NCI-H1930 (cell line): Measurements from ENCODE around the gene PHOSPHO2.
A peak's percentile ranks its signal among the peaks of the same experiment; 100 is the strongest.

ENCODE experiments used
- DNase-seq, 2 experiments: peaks; one replicate each; lab custom pipeline; 2025; lab: John Stamatoyannopoulos, UW

Gene PHOSPHO2

GRCh38 chr2:169716938-169717690 is 22.8 kb downstream of the PHOSPHO2 start:
- DNase-seq: no peak

GRCh38 chr2:169717691-169718063 is 23.4 kb downstream of the PHOSPHO2 start:
- no peak for DNase-seq

- no peak for DNase-seq
Observed at GRCh38 chr2:169718930-169719504, 24.7 kb downstream of the PHOSPHO2 start.

GRCh38 chr2:169721016-169721415 is 26.7 kb downstream of the PHOSPHO2 start:
- no peak for DNase-seq

GRCh38 chr2:169727065-169727464 is 32.8 kb downstream of the PHOSPHO2 start:
- no peak for DNase-seq

- DNase-seq: no peak
Observed at GRCh38 chr2:169729274-169729605, 35.0 kb downstream of the PHOSPHO2 start.

- DNase-seq: no peak
Observed at GRCh38 chr2:169732075-169732474, 37.8 kb downstream of the PHOSPHO2 start.

GRCh38 chr2:169732583-169733358 is 38.5 kb downstream of the PHOSPHO2 start:
- no peak for DNase-seq

- peak in 1 of 2 experiments; percentile 8 for DNase-seq
Observed at GRCh38 chr2:169734169-169734847, 40.0 kb downstream of the PHOSPHO2 start.

- no peak for DNase-seq
Observed at GRCh38 chr2:169735623-169736022, 41.4 kb downstream of the PHOSPHO2 start.

GRCh38 chr2:169736902-169737301 is 42.6 kb downstream of the PHOSPHO2 start:
- no peak for DNase-seq

GRCh38 chr2:169738566-169739229 is 44.4 kb downstream of the PHOSPHO2 start:
- DNase-seq: no peak

- no peak for DNase-seq
Observed at GRCh38 chr2:169739351-169739750, 45.1 kb downstream of the PHOSPHO2 start.

- no peak for DNase-seq
Observed at GRCh38 chr2:169743549-169743948, 49.3 kb downstream of the PHOSPHO2 start.

- no peak for DNase-seq
Observed at GRCh38 chr2:169746240-169746639, 52.0 kb downstream of the PHOSPHO2 start.

- DNase-seq: no peak
Observed at GRCh38 chr2:169748319-169748718, 54.0 kb downstream of the PHOSPHO2 start.
